Naive thymus-derived CD8-positive, alpha-beta T cell (primary cell): ENCODE measurements around the gene DAO. TPM values are rescaled to one million over a fixed set of nuclear protein-coding genes. Genes with fewer than 3 reads are reported as not detected.
A peak's percentile ranks its signal among the peaks of the same experiment; 100 is the strongest.

ENCODE experiments used
- ATAC-seq, 2 donors: fragments of 150-1000 bp; cut with Tn5 transposase in 1 of 2; sonication (Bioruptor Pico), chemical (Tn5 transposase) in 1 of 2; 1 replicate in 1 of 2; 2 replicates in 1 of 2; pipeline ENCODE4 v1.10.0; 2021; ENCODE audit warnings: mild to moderate bottlenecking in 2 of 2, moderate library complexity in 2 of 2
- POLR2A ChIA-PET: fragments of 350-600 bp; sonication (Branson Sonifier 250); formaldehyde crosslinking; loops from one replicate; lab custom pipeline; 2021; ENCODE audit warnings: antibody characterized with exemption; lab: Charles Lee
- DNase-seq, 10 donors: peaks; one replicate each; pipeline versions ENCODE4 v3.0.0 to v3.0.0-alpha.2; 2020 to 2022
- H3K27ac Mint-ChIP-seq, 10 donors: one replicate each; pipeline ENCODE4 v1.8.0; 2020 to 2022; ENCODE audit warnings: mild to moderate bottlenecking in 10 of 10, mixed read lengths in 10 of 10, moderate library complexity in 4 of 10, inconsistent platforms in 1 of 10
- H3K27me3 Mint-ChIP-seq, 5 donors: one replicate each; pipeline ENCODE4 v1.8.0; 2021 to 2022; ENCODE audit warnings: mixed read lengths in 5 of 5
- H3K36me3 Mint-ChIP-seq, 3 donors: one replicate each; pipeline ENCODE4 v1.8.0; 2020 to 2022; ENCODE audit warnings: mixed read lengths in 3 of 3, mild to moderate bottlenecking in 2 of 3, inconsistent platforms in 1 of 3
- H3K4me1 Mint-ChIP-seq, 4 donors: one replicate each; pipeline ENCODE4 v1.8.0; 2021 to 2022; ENCODE audit warnings: mixed read lengths in 4 of 4
- H3K4me3 Mint-ChIP-seq, 10 donors: one replicate each; pipeline ENCODE4 v1.8.0; 2020 to 2022; ENCODE audit warnings: mild to moderate bottlenecking in 10 of 10, mixed read lengths in 10 of 10, moderate library complexity in 6 of 10, inconsistent platforms in 1 of 10
- H3K9me3 Mint-ChIP-seq, 9 donors: one replicate each; pipeline ENCODE4 v1.8.0; 2020 to 2022; ENCODE audit warnings: mixed read lengths in 9 of 9, mild to moderate bottlenecking in 3 of 9, inconsistent platforms in 1 of 9, moderate library complexity in 1 of 9
- polyA plus RNA-seq, 3 donors: library from polyadenylated mRNA; unstranded; fragments of 300-500 nt; fragmentation: Illumina TruSeq; gene quantifications; one replicate each; pipeline ENCODE4 v1.2.3, GENCODE V29; 2021
- total RNA-seq, 8 experiments: library from RNA in 2 of 8; stranded (reverse) in 2 of 8; gene quantifications; one replicate each; pipeline ENCODE4 v1.2.3 and lab custom pipeline; 2021 to 2026

Gene DAO
- total and polyA plus RNA-seq, 5 experiments from 2014 or later = not detected

GRCh38 chr12:108912361-108912760 lies 32.5 kb downstream of the DAO start:
- no peak for DNase-seq
- POLR2A ChIA-PET = no interaction called here
- no peak overlapping the region for H3K4me3 Mint-ChIP-seq
- H3K4me1 Mint-ChIP-seq = peaks cover 0 to 17% (median 4%) of the 10 kb centered on the region in 4 donors
- H3K36me3 Mint-ChIP-seq = no peaks in the 10 kb centered on the region
- H3K27me3 Mint-ChIP-seq = peaks cover 2 to 7% (median 6%) of the 10 kb centered on the region in 5 donors
- H3K9me3 Mint-ChIP-seq = peaks cover 0 to 2% (median 0%) of the 10 kb centered on the region in 9 donors
- ATAC-seq = no peak
- H3K27ac Mint-ChIP-seq = no peak overlapping the region

GRCh38 chr12:108914121-108914531 lies 34.2 kb downstream of the DAO start:
- Mint-ChIP-seq H3K36me3 (no peaks in the 10 kb centered on the region), H3K4me1 (peaks cover 0 to 6% (median 4%) of the 10 kb centered on the region in 4 donors), H3K4me3 (no peak overlapping the region), H3K27ac (no peak overlapping the region), H3K27me3 (peaks cover 0 to 7% (median 2%) of the 10 kb centered on the region in 5 donors), H3K9me3 (peaks cover 0 to 2% (median 0%) of the 10 kb centered on the region in 9 donors)
- ATAC-seq (no peak), DNase-seq (no peak)
- POLR2A ChIA-PET = no interaction called here

- H3K36me3 Mint-ChIP-seq = no peaks in the 10 kb centered on the region
- DNase-seq = no peak
- H3K4me3 Mint-ChIP-seq = no peak overlapping the region
- peaks cover 0 to 6% (median 4%) of the 10 kb centered on the region in 4 donors for H3K4me1 Mint-ChIP-seq
- POLR2A ChIA-PET = no interaction called here
- H3K27ac Mint-ChIP-seq = no peak overlapping the region
- peaks cover 0 to 8% (median 2%) of the 10 kb centered on the region in 5 donors for H3K27me3 Mint-ChIP-seq
- peaks cover 0 to 10% (median 2%) of the 10 kb centered on the region in 9 donors for H3K9me3 Mint-ChIP-seq
- ATAC-seq = no peak
These were observed 35.8 kb downstream of the DAO start for GRCh38 chr12:108915632-108916133.

- Mint-ChIP-seq H3K4me3 (no peak overlapping the region), H3K4me1 (peaks cover 0 to 6% (median 4%) of the 10 kb centered on the region in 4 donors), H3K27ac (no peak overlapping the region), H3K36me3 (no peaks in the 10 kb centered on the region), H3K9me3 (peaks cover 0 to 11% (median 2%) of the 10 kb centered on the region in 9 donors), H3K27me3 (peaks cover 0 to 12% (median 5%) of the 10 kb centered on the region in 5 donors)
- POLR2A ChIA-PET = no interaction called here
- ATAC-seq (no peak), DNase-seq (no peak)
These were observed 36.4 kb downstream of the DAO start for GRCh38 chr12:108916336-108916735.

GRCh38 chr12:108918206-108918605 lies 38.3 kb downstream of the DAO start:
- H3K27me3 Mint-ChIP-seq = peaks cover 0 to 12% (median 3%) of the 10 kb centered on the region in 5 donors
- POLR2A ChIA-PET = interaction anchor here (0.6 kb wide), 1 partner anchor 180 kb away, joined by 4 read pairs; no protein-coding TSS in a partner anchor
- ATAC-seq (no peak), DNase-seq (no peak)
- H3K4me1 Mint-ChIP-seq = peaks cover 0 to 6% (median 4%) of the 10 kb centered on the region in 4 donors
- H3K4me3 Mint-ChIP-seq = no peak overlapping the region
- H3K27ac Mint-ChIP-seq = peak overlapping the region in 1 of 10 donors; percentile 45
- peaks cover 0 to 14% (median 3%) of the 10 kb centered on the region in 9 donors for H3K9me3 Mint-ChIP-seq
- H3K36me3 Mint-ChIP-seq = no peaks in the 10 kb centered on the region

GRCh38 chr12:108918960-108919642 lies 39.2 kb downstream of the DAO start:
- H3K4me1 Mint-ChIP-seq = peaks cover 0 to 3% (median 1%) of the 10 kb centered on the region in 4 donors
- H3K9me3 Mint-ChIP-seq = peaks cover 0 to 16% (median 3%) of the 10 kb centered on the region in 9 donors
- DNase-seq (no peak), ATAC-seq (no peak)
- peaks cover 0 to 12% (median 3%) of the 10 kb centered on the region in 5 donors for H3K27me3 Mint-ChIP-seq
- H3K27ac Mint-ChIP-seq = peak overlapping the region in 1 of 10 donors; percentile 1
- POLR2A ChIA-PET = no interaction called here
- H3K4me3 Mint-ChIP-seq = no peak overlapping the region
- H3K36me3 Mint-ChIP-seq = no peaks in the 10 kb centered on the region

GRCh38 chr12:108921946-108922345 lies 42.1 kb downstream of the DAO start:
- Mint-ChIP-seq H3K27me3 (peaks cover 0 to 18% (median 3%) of the 10 kb centered on the region in 5 donors), H3K27ac (no peak overlapping the region), H3K4me3 (no peak overlapping the region), H3K4me1 (no peaks in the 10 kb centered on the region), H3K36me3 (no peaks in the 10 kb centered on the region), H3K9me3 (peaks cover 0 to 24% (median 6%) of the 10 kb centered on the region in 9 donors)
- ATAC-seq (no peak), DNase-seq (no peak)
- POLR2A ChIA-PET = no interaction called here

GRCh38 chr12:108922918-108923317 lies 43.0 kb downstream of the DAO start:
- POLR2A ChIA-PET = no interaction called here
- peaks cover 0 to 18% (median 3%) of the 10 kb centered on the region in 5 donors for H3K27me3 Mint-ChIP-seq
- ATAC-seq (no peak), DNase-seq (no peak)
- H3K4me1 Mint-ChIP-seq = no peaks in the 10 kb centered on the region
- H3K4me3 Mint-ChIP-seq = no peak overlapping the region
- H3K36me3 Mint-ChIP-seq = no peaks in the 10 kb centered on the region
- H3K27ac Mint-ChIP-seq = no peak overlapping the region
- peaks cover 0 to 24% (median 6%) of the 10 kb centered on the region in 9 donors for H3K9me3 Mint-ChIP-seq

- no peak for DNase-seq
- Mint-ChIP-seq H3K9me3 (peaks cover 0 to 13% (median 4%) of the 10 kb centered on the region in 9 donors), H3K36me3 (no peaks in the 10 kb centered on the region), H3K27me3 (peaks cover 0 to 10% (median 4%) of the 10 kb centered on the region in 5 donors), H3K27ac (no peak overlapping the region), H3K4me1 (peaks cover 0 to 7% (median 0%) of the 10 kb centered on the region in 4 donors), H3K4me3 (no peak overlapping the region)
- POLR2A ChIA-PET = no interaction called here
- ATAC-seq = no peak
These were observed 48.8 kb downstream of the DAO start for GRCh38 chr12:108928695-108929094.

GRCh38 chr12:108930155-108930554 lies 50.3 kb downstream of the DAO start:
- H3K27ac Mint-ChIP-seq = no peak overlapping the region
- no peak for ATAC-seq
- no peaks in the 10 kb centered on the region for H3K36me3 Mint-ChIP-seq

GRCh38 chr12:108930756-108931155 lies 50.9 kb downstream of the DAO start:
- Mint-ChIP-seq H3K36me3 (no peaks in the 10 kb centered on the region), H3K4me3 (no peak overlapping the region), H3K27me3 (peaks cover 0 to 6% (median 4%) of the 10 kb centered on the region in 5 donors), H3K9me3 (peaks cover 0 to 4% (median 0%) of the 10 kb centered on the region in 9 donors), H3K27ac (no peak overlapping the region), H3K4me1 (peaks cover 0 to 7% (median 0%) of the 10 kb centered on the region in 4 donors)
- ATAC-seq (no peak), DNase-seq (no peak)
- POLR2A ChIA-PET = no interaction called here

More at GRCh38 chr12:108930155-108930554, 50.3 kb downstream of the DAO start:
- Mint-ChIP-seq H3K27me3 (peaks cover 0 to 9% (median 4%) of the 10 kb centered on the region in 5 donors), H3K4me1 (peaks cover 0 to 7% (median 0%) of the 10 kb centered on the region in 4 donors), H3K9me3 (peaks cover 0 to 10% (median 2%) of the 10 kb centered on the region in 9 donors), H3K4me3 (no peak overlapping the region)
- no peak for DNase-seq
- POLR2A ChIA-PET = no interaction called here

GRCh38 chr12:108933949-108934348 lies 54.1 kb downstream of the DAO start:
- H3K27me3 Mint-ChIP-seq = peaks cover 2 to 13% (median 4%) of the 10 kb centered on the region in 5 donors
- H3K9me3 Mint-ChIP-seq = no peaks in the 10 kb centered on the region
- H3K4me3 Mint-ChIP-seq = no peak overlapping the region
- H3K27ac Mint-ChIP-seq = no peak overlapping the region
- peaks cover 0 to 7% (median under 1%) of the 10 kb centered on the region in 4 donors for H3K4me1 Mint-ChIP-seq
- DNase-seq = no peak
- POLR2A ChIA-PET = no interaction called here
- no peaks in the 10 kb centered on the region for H3K36me3 Mint-ChIP-seq
- no peak for ATAC-seq

- H3K27ac Mint-ChIP-seq = no peak overlapping the region
- H3K4me1 Mint-ChIP-seq = peaks cover 0 to 9% (median 2%) of the 10 kb centered on the region in 4 donors
- POLR2A ChIA-PET = no interaction called here
- ATAC-seq = no peak
- no peak for DNase-seq
- H3K4me3 Mint-ChIP-seq = no peak overlapping the region
- H3K9me3 Mint-ChIP-seq = no peaks in the 10 kb centered on the region
- peaks cover 0 to 12% (median 3%) of the 10 kb centered on the region in 5 donors for H3K27me3 Mint-ChIP-seq
- no peaks in the 10 kb centered on the region for H3K36me3 Mint-ChIP-seq
These were observed 55.4 kb downstream of the DAO start for GRCh38 chr12:108935159-108935763.
